NCI-H1694 (cell line): ENCODE results near the gene HDAC4.

Experiments
- DNase-seq: peaks from one replicate; lab custom pipeline; 2025; lab: John Stamatoyannopoulos, UW

HDAC4 gene

DNA sequence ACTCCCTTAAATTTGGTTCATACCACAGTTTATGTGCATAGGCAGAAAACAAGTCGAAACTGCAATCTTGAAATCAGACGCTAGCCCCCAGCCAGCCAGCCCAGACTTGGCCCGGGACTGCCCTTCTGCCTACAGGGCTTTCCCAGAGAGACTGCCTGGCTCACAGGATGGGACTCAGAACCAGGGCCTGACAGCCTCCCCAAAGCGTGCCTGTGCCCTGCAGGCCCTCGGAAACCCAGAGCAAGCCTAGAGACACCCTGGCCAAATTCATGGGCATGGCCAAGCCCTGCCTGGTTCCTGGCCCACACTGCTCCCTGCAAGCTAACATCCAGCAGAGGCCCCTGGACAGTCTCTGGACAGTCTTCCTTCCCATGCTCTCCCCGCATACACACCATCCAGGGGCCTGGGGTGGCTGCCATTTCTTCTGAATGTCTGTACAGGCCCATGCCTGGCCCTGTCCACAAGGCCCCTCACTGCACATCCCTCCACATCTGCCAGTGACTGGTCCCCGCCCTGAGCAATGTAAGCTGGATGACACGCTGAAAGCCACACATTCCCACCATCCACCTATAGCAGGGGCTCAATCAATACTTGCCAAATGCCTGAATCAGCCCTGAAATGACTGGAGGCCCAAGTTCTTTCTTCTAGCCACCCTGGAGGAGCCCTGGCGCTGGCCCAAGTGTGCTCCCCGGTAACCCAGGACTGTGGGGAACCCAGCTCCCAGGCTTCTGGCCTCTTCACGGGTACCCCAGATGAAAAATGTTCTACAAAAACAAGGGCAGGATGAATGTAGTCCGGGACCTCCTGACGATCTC, 73.1 kb downstream of the HDAC4 start:
- no peak for DNase-seq

- no peak for DNase-seq
Observed at GRCh38 chr2:239326831-239327535, 73.8 kb downstream of the HDAC4 start.

DNA sequence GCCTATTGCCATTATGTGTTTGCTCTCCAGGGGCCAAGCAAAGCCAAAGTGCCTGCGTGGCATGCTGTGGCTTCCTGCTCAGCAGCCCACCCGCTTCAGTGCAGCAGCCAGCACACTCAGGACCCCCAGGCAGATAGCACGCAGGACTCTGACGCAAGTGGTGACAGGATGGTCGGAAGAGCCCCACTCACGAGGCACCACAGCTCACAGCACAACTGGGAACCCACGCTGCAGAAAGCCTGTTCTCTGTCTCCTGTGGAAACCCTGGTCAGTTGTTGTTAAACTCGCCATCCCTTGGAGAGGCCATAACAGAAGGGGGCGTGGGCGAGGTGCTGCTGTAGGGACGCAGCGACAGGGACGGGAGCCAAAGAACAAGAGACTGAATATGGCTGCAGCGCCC, 76.4 kb downstream of the HDAC4 start:
- DNase-seq, result no peak

DNA sequence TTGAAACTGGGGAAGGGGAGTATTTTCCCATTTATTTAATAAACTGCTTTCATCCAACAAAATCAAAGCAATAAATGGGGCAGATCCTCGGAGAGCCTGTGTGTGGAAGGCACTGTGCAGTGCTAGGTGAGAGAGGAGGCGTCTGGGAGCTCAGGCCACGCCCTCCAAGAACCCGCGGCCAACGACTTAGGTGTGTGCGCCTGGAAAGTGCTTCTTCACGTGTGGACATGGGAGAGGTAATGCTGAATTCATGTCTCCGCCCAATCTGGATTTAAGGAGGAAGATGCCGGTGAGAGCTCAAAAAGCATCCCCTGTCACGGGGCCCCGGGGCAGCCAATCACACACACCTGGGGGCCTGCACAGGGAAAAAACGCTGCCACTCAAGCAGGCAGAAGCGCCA, 77.4 kb downstream of the HDAC4 start:
- DNase-seq, result no peak

DNA sequence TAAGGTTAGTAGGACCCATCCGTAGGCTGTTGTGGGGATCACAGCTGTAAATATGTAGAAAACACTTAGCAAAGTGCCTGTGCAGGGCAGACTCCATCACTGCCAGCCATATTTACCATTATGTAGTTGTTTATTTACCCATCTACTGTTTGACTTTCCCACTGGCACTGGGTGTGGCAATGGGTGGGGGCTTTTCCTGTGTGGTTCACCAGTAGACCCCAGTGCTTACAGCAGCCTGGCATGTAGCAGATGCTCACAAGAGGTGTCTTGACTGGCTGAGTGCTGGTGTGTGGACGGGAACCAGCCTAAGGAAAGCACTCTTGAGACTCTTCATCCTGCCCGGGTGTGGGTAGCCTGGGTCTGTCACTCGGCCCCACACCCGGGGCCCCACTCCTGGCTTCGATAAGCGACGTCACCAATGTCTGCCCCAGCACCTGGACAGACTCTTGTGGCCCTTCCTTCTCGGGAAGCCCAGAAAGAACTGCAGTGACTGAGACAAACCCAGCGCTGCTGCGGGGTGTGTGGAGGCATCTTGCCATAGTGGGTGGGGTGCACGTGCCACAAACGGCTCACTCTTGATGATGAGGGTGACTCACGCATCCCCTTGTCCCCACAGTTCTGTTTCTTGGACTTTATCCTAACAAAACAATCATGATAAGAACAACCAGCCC, 78.3 kb downstream of the HDAC4 start:
- DNase-seq, result no peak

DNA sequence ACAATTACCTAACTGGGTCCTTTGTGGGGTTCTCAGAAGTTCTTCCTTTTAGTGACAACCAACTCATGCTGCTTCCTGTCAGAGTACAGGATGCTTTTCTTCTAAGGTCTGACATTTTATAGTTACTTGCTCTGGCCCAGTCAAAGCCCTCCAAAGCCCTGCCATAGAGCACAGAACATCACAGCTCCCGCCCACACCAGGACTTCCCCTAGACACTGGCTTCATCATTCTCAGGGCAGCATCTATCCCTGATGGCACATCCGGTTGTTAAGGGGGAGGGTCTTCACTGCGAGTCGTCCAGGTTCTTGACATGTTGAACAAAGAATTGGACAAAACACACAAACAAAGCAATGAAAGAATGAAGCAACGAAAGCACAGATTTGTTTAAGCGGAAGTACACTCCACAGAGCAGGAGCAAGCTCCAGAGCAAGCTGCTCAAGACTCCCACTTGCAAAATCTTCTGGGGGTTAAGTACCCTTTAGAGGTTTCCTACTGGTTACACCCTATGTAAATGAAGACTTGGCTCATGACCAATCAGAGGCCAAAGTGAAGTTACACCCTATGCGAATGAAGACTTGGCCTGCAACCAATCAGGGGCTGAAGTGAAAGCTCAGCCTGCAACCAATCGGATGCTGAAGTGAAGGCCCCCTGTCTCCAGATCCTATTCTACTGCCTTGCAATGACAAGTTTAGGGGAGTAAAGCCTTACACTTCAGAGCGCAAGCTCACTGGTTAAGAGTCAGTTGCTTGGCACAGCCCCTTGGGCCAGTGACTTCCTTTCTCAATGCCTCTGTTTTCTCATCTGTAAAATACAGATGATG, 79.0 kb downstream of the HDAC4 start:
- DNase-seq, result no peak

DNA sequence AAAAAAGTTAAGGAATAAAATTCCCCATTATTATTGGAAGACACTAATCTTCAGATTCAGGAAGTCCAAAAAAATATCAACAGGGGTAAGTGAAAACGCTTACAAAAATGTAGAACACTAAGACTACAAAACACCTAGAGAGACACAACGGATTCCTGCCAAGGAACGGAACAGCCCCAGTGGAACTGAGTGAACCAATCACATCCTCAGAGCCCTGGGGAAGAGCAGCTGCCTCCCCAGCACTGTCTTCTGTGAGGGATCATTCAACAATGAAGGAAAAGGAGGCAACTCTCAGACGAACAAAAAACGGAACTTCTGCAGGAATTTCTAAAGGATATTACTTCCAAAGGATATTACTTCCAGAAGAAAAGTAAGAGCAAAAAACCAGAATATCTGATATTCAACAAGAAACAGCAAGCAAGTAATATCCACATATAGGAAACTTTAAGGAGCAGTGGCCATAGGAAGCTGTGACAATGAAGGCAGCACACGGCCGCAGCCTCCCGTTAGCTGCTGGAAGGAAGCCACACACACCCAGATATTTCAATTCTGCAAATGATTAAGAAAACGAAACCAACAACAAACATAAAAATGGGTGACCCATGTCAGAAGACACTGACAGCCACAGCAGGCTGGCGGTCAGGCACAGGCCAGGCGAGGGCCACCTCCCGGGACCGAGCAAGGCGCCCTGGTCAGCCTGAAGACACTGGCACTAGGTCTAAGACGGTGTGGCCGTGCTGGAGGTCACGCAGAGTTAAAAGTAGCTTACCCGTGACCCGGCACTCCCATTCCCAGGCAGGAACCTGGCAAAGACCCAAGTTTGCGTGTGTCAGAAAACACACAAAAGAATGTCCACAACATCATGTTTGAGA, 81.8 kb downstream of the HDAC4 start:
- no peak for DNase-seq

DNA sequence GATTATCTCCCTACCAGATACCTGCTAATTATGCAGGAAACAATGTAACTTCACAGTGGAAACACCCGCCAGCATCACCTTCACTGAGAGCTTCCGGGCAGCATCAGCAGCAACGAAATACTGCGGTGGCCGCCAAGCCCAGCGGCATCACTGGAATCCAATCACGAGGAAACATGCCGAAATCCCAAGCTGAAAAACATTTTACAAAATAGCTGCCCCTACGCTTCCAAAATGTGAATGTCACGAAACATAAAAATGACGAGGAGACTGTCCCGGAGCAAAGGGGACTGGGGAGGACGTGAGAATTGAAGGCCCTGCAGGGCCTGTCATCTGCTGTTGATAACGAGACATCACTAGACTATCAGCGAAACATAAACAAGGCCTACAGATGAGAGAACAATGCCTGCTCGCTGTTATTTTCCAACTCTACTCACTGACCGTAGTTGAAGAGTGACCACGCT, 82.6 kb downstream of the HDAC4 start:
- DNase-seq, result no peak

- no peak for DNase-seq
Observed at GRCh38 chr2:239316562-239317465, 84.0 kb downstream of the HDAC4 start.

DNA sequence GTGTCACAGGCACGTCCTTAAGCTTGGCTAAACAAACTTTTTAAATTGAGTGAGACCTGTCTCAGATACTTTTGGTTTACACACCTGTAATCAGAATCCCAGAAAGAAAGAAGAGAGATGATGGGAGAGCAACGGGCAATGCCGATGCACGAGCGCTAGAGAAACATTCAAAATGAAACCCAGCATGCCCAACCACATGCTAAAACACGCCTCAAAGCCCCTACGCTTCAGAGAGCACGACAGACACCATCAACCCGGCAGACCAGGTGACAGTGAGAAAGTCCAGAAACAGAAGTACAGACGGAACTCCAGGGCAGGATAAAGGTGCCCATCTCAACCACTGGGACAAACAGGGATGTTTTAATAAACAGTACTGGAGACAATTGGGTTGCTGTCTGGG, 85.5 kb downstream of the HDAC4 start:
- DNase-seq, result no peak

DNA sequence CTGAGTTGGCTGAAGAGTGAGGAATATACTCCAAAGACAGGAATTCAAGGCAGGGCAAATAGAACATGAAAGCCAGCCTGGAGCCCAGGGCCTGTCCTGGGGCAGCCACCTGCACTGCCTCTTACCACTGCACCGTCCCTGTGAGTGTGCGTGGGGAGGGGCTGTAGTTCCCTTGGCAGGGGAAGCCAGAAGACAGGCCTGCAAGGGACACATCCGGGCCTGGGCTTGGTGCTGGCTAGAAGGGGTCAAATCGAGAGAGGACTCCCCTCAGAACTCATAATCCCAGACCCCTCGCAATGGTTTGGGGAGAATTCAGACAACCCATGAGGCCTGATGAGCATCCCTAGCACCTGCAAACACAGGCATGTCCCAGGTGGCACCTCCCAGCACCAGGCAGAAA, 87.0 kb downstream of the HDAC4 start:
- DNase-seq, result no peak

- no peak for DNase-seq
Observed at GRCh38 chr2:239312741-239313667, 87.8 kb downstream of the HDAC4 start.

- DNase-seq, result no peak
Observed at GRCh38 chr2:239312081-239312511, 88.7 kb downstream of the HDAC4 start.

DNA sequence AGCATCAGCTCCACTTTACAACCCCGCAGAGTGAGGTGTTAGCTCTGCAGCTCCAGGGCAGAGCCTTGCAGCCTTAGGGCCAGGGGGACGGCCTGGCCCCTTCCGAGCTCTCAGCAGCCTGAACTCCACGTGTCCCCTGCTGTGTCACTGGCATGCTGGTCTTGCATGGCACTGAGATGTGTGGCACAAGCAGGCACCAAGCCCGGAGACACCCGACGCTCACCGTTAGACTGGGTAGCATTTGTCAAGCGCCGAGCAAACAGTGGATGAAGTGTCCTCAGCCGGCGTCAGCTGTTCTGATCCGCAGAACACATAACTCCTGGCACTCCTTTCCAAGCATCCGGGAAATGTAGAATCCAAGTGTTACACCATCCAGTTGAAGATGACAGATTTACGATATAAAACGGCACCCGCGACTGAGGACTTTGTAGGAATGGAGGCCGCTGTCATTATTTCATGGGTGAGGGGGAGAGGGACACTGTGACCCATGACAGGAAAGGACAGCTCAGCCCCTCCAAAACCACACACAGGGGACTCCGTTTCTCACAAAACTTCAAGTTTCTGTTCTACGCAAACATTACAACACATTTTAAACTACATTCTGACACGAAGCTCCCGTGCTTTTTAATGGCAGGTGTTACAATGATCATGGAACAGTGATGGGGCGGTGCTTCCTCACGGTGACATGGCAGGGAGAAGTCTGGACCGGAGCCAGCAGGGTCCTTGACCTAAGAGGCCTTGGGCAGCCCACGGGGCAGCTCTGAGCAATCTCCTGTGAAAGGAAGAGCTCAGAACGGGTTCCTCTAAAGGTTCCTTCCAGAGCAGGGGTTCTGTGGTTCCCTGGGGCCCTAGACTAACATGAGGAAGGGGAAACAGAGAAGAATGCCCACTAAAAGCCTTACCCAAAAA, 89.4 kb downstream of the HDAC4 start:
- no peak for DNase-seq

GRCh38 chr2:239310401-239311061, 90.3 kb downstream of the HDAC4 start:
- no peak for DNase-seq

DNA sequence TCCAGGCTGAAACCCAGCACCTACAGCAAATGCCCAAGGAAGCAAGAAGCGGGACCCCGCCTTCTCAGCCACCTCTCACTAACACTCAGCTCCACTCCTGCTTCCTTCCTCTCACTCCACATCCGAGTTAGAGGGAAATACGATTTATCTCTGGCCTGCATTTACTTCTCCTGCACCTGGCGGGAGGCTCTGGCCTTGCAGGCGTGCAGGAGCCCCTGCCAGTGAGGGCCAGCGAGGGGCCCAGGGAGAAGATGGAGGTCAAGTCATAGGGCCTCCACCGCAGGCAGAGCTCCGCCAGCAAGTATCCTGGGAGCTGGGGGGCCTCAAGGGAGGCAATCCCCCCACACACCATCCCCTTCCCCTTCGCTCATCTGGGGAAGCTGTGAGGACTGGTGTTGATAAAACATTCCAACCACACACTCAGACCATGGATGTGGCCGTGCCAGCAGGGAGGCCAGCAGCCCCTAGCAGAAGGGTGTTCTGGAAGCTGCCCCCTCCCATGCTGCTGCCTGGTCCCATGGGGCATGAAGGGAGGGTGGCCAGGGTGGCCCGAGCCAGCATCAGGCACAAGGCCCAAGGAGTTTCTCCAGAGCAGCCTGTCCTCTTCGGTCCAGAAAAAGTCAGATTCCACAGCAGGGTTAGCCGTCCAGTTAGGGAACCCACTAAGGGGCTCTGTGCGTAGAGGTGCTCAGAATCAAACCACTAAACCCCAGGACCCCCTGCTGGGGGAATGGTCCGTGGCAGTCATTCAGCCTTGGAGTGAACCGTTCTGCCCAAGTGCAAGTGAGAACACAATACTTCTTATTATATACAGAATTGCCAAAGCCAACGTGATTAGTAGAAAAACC, 91.2 kb downstream of the HDAC4 start:
- no peak for DNase-seq
